Activated CD8-positive, alpha-beta memory T cell treated with anti-CD3 and anti-CD28 coated beads, Interleukin-2, amount 50 U/mL, for 4 hours (primary cell): ENCODE measurements around the gene HECTD4.
"Not testable (repeated sequence)": the region's sequence is repeated elsewhere in the genome, so short reads cannot be mapped to it uniquely, and the experiment has no call there.

ENCODE experiments used
- DNase-seq: peaks from one replicate; pipeline ENCODE4 v3.0.0-alpha.2; 2020

Gene HECTD4

GRCh38 chr12:112352921-112353320 is 29.3 kb downstream of the HECTD4 start:
- no peak for DNase-seq

- DNase-seq = no peak
Measured at GRCh38 chr12:112350593-112351592, 31.3 kb downstream of the HECTD4 start.

- DNase-seq = no peak
Measured at GRCh38 chr12:112349431-112349830, 32.8 kb downstream of the HECTD4 start.

GRCh38 chr12:112348926-112349325 is 33.3 kb downstream of the HECTD4 start:
- not testable (repeated sequence) for DNase-seq

GRCh38 chr12:112347581-112347982 is 34.6 kb downstream of the HECTD4 start:
- DNase-seq = no peak

- no peak for DNase-seq
Measured at GRCh38 chr12:112346194-112346593, 36.0 kb downstream of the HECTD4 start.

GRCh38 chr12:112344220-112344619 is 38.0 kb downstream of the HECTD4 start:
- DNase-seq = no peak

GRCh38 chr12:112342587-112342986 is 39.6 kb downstream of the HECTD4 start:
- DNase-seq = no peak

GRCh38 chr12:112341046-112341825 is 41.0 kb downstream of the HECTD4 start:
- no peak for DNase-seq

GRCh38 chr12:112340230-112340629 is 42.0 kb downstream of the HECTD4 start:
- DNase-seq = no peak

GRCh38 chr12:112334999-112335398 is 47.2 kb downstream of the HECTD4 start:
- DNase-seq = not testable (repeated sequence)

GRCh38 chr12:112333019-112333418 is 49.2 kb downstream of the HECTD4 start:
- DNase-seq = no peak

- DNase-seq = no peak
Measured at GRCh38 chr12:112331886-112332285, 50.3 kb downstream of the HECTD4 start.

- DNase-seq = no peak
Measured at GRCh38 chr12:112330706-112331105, 51.5 kb downstream of the HECTD4 start.

GRCh38 chr12:112328456-112329124 is 53.6 kb downstream of the HECTD4 start:
- DNase-seq = no peak

GRCh38 chr12:112327209-112327938 is 54.9 kb downstream of the HECTD4 start:
- DNase-seq = no peak

- no peak for DNase-seq
Measured at GRCh38 chr12:112325622-112326207, 56.5 kb downstream of the HECTD4 start.

- no peak for DNase-seq
Measured at GRCh38 chr12:112325157-112325556, 57.1 kb downstream of the HECTD4 start.

- no peak for DNase-seq
Measured at GRCh38 chr12:112322882-112323547, 59.2 kb downstream of the HECTD4 start.

GRCh38 chr12:112322441-112322840 is 59.8 kb downstream of the HECTD4 start:
- DNase-seq = no peak

GRCh38 chr12:112321245-112321644 is 61.0 kb downstream of the HECTD4 start:
- DNase-seq = no peak
